GM19438 (cell line): ENCODE results near the gene ATP8A2.

Experiments
- ATAC-seq: cut with Tn5 transposase; IDR thresholded peaks from one replicate; pipeline ENCODE4 v1.9.1; 2021; ENCODE audit warnings: low read depth; ENCODE audit not compliant: unreplicated experiment

ATP8A2 gene

GRCh38 chr13:25607096-25607495, 235.3 kb downstream of the ATP8A2 start:
- no peak for ATAC-seq

DNA sequence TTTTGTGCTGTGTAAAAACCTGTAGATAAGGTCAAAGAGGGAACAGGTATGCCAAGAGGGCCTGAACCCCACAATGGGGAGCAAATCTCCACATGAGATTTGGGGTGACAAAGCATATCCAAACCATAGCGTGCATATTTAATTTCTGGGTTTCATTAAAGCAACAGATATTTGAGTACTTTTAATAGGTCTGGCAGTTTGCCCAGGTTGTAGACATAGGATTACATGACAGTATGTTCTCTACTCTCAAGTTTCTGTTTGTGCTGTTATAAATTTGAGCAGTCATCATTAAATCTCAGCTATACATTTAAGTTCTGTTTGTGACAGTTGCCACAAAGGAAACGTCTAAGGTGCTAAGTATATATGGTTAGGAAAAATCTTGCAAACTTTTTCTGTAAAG, 236.4 kb downstream of the ATP8A2 start:
- ATAC-seq = no peak

GRCh38 chr13:25616674-25617073, 244.9 kb downstream of the ATP8A2 start:
- no peak for ATAC-seq

DNA sequence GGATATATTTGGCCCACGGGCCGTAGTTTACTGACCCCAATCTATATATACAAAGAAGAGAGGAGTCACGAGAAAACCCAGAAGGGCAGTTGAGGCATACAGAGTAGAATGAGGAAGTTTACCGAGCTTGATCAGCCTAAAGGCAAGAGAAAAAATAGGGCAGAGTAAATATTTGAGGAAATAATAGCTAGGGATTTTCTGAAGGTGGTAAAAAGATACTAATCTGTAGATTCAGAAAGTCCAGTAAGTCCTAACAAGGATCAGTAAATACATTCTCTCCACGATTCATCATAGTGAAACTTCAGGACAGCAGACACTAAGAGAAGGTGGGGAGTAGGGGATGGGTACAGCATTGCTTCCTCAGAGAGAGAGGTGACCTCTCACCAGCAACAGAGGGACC, 248.1 kb downstream of the ATP8A2 start:
- no peak for ATAC-seq

DNA sequence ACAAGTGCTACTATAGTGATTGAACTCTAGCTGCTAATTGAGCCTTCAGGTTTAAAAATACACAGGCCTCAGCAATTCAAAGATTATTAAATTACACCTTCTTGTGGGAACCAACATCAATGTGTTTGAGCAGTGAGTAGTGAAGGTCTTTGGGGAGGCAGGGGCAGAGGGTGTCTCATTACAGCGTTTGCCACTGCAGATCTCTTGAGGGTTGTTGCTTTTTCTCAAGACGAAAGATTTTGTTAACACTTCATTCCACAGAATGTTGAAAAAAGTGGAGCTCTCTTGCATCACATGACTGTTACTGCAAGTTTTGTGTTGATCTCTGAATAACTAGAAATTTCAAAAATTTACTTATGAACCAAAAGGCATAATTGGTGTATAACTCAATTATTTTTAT, 253.6 kb downstream of the ATP8A2 start:
- ATAC-seq = no peak

GRCh38 chr13:25630329-25630900, 258.6 kb downstream of the ATP8A2 start:
- no peak for ATAC-seq

DNA sequence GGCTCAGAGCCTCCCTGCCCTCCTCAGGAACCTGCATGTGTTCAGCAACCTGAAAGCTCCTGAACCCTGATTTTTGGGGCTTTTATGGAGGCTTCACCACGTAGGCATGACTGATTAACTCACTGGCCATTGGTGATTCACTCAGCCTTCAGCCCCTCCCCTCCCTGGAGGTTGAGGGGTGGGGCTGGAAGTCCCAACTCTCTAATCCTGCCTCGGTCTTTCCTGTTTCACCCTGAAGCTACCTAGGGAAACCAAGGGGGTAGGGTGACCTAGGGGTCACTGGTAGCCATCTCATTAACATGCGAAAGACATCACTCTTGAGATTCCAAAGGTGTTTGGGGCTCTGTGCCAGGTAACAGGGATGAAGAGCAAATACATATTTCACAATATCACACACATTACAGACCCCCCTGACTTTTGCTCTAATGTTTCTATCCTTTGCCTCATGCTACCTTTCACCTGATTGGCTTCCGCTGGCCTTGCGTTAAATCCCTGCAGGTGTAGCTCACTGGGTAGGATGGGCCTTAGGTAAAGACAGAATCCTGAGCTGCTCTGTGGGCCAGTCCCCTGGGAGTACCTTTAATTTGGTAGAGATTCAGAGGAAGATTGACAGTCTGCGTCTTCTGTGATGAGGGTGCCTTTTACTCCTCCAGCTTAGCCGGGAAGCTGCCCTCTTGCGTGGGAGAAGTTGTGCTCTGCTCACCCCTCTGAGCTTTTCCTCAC, 260.6 kb downstream of the ATP8A2 start:
- ATAC-seq = no peak

GRCh38 chr13:25633093-25633492, 261.3 kb downstream of the ATP8A2 start:
- ATAC-seq = no peak

DNA sequence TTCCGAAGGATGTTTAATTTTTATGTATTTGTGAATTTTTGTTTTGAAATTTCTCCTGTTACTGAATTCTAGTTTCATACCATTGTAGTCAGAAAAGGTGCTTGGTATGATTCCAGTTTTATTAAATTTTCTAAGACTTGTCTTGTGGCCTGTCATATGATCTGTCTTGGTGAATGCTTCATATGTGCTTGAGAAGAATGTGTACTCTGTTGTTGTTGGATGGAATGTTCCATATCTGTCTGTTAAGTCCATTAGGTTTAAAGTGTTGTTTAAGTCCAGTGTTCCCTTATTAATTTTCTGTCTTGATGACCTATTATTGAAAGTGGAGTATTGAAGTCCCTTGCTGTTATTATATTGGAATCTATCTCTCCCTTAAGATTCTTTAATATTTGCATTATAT, 273.9 kb downstream of the ATP8A2 start:
- ATAC-seq = no peak

DNA sequence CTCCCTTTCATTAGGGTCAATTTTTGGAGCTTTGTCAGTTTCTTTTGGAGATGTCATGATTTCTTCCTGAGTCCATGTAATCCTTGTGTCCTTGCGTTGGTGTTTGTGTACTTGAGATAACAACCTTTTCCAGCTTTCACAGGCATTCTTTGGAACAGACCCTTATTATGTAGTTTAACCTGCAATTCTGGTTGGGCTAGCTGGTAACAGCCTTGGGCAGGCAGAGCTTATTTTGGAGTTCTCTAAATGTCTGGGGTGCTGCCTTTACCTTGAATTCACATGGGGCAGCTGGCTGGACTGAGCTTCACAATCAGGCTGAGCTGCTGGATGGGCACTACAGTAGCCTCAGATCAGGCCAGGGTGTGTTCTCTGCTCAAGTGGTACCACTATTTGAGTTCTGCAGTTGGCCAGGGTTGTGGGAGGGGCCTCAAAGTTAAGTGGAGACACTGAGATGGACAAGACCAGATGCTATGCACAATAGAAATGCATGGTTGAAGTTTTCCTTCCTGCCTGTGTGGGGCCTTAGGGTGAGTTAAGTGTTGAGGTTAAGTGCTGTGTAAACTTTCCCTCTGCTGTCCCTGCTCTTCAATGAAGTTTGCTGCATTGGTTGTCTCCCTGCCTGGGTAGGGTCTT, 277.3 kb downstream of the ATP8A2 start:
- no peak for ATAC-seq

DNA sequence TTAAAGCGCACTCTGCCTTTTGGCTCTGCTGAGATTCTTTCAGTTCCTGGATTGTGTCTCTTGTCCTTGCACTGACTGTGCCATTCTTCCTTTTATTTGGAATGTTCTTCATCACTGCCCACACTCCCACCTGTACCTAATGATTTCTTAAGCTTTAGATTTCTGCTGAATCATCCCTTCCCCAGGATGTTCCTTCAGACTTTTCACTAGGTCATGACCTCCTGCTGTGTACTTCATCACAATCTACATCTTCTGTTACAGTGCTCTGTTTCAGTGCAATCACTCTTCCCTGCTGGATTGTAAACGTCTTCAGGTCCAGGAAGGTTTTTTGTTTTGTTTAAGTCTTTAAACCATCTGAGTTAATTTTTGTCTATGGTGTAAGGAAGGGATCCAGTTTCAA, 281.0 kb downstream of the ATP8A2 start:
- ATAC-seq = no peak

DNA sequence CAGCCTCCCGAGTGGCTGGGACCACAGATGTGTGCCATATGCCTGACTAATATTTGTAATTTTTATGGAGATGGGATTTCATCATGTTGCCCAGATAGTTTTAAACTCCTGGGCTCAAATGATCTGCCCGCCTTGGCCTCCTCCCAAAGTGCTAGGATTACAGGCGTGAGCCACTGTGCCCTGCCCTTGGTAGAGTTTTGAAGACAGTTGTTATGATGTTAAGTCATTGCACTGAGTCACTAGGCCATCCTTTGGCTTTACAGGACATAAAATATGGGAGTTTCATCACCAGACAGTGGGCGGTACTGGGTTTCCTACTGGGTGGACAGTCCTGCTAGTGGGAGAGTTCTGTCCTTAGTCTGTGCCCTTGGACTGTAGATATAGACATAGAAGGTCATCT, 282.5 kb downstream of the ATP8A2 start:
- ATAC-seq = no peak

DNA sequence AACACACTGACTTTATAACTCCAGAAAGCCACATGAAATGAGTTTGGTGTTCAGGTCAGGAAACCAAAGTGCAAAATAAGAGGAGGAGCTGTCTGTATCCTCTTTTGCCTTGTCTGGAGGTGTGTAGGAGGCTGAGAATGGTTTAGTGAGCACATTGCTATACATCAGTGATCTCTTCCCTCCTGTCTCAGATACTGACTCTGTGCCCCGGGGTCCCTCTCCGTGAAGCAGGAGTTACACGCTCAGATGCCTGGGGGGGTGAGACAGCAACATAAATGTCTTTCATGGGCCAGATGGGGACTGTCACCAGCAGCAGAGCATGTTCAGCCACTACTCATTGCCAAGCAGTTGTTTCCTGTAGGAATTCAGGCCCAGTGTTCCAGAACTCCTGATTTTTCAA, 285.4 kb downstream of the ATP8A2 start:
- no peak for ATAC-seq

DNA sequence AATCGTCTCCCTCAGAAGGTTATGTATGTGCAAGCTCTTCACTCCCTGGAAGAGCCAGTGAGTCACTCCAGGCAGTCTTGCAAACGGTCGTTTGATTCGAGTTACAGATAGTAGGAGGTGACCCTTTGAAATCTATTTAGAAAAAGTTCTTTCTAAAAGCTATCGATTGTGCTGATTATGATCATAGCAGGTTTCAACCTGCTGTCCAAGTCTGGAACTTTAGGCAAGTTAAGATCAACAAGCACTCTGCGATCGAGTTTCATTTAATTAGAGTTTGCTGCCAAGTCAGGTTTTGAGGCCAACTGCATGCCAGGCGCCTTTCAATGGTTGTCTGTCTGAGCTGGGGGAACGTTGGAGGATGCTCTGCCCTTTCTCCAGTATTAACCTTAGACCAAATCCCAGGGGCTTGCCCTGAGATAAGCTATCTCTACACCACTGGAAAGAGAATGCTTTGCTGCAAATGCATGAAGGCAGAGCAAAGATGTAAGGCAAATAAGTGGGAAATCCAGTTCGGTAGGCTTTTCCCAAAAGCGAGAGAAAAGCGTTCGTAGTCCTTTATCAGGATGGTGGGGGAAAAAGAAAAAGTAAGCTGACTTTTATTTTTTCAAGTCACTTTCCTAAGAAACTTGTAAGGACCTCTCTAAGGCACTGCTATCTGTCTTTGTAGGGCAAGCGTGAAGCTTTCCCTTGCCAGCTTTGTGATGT, 287.5 kb downstream of the ATP8A2 start:
- no peak for ATAC-seq

- ATAC-seq = no peak
These were observed 289.2 kb downstream of the ATP8A2 start for GRCh38 chr13:25660996-25661395.

DNA sequence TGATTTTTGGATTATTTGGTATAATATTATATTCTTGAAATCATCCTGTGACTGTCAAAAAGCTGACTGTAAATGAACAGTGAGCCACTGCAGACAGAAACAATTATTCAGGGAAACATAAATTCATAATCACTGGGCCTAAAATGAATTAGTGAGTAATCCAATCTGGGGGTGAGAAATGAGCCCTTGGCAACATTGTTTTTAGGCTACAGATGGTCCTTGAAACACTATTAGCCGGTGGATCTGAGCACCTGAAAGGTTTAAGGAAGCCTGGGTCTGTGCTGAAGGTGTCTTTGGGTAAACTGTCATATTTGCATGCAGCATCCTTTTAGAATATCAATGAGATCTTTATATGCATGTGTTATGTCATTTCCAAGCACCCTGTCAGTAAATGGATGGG, 290.7 kb downstream of the ATP8A2 start:
- no peak for ATAC-seq

DNA sequence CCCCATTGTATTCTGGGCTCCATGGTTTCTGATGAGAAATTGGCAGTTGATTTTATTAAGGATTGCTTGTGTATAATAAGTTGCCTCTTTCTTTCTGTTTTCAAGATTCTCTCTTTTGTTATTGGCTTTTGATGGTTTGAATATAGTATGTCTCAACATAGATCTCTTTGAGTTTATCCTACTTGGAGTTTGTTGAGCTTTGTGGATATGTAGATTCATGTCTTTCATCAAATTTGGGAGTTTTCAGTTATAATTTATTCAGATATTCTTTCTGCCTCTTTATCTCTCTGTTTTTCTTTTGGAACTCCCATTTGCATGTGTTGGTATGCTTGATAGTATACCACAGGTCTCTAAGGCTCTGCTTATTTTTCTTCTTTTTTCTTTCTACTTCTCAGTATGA, 296.6 kb downstream of the ATP8A2 start:
- no peak for ATAC-seq

DNA sequence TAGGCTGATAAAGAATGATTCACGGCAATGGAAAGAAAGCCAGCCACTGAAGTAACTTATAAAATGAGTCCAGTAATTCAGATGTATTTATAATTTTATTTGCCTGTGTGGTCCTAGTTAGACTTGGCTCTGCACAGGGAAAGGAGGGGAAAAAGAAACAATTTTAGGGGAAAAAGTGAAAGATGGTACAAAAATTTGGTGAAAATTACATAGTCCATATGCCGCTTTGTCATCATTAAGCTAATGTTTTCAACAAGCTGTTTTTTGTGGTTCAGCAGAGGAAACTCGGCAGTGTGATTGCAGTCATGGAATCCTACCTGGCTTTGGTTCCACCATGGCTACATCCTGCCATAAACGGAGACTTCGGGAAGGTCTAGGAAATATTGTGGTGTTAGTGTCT, 301.9 kb downstream of the ATP8A2 start:
- no peak for ATAC-seq

DNA sequence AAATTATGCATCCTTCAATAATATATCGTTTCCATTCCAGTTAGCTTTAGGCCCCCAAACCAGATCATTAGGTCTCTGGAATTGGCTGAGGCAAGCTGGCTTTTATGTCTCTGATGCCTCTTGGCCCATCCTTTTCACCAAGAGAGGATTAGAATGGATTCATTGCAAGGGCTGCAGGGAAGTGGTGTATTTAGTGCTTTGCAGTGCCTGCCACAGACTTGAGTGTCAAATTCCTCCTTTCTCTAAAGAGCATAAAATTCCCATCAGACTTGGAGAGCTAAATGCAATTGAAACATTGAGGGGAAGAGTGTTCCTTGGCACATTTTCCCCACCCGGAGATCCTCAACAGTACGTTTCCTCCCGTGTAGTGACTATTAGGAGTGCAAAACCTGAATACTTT, 302.6 kb downstream of the ATP8A2 start:
- ATAC-seq = no peak

DNA sequence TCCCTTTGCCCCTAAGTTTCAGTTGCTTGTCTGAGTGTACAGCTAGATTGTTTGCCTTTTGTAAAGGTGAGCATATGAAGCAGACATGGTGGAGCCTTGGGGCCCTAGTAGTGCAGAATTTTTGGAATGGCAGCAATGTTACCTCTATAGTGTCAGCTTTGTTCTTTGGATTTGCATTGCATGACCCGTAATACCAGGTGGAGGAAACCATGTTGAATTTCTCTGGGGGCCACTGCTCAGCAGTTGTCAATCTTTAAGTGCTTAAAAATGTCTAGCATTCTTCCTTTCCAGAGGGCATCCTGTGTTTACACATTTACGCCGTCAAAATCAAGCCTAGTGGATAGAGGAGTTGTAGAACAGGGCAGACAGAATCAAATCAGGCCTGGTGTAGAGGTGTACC, 303.3 kb downstream of the ATP8A2 start:
- no peak for ATAC-seq

- no peak for ATAC-seq
These were observed 306.2 kb downstream of the ATP8A2 start for GRCh38 chr13:25677956-25678355.

- ATAC-seq = no peak
These were observed 306.6 kb downstream of the ATP8A2 start for GRCh38 chr13:25678398-25678797.
